ENCODE measurements around the gene SUN5.
A peak's percentile ranks its signal among the peaks of the same experiment; 100 is the strongest.

DNA sequence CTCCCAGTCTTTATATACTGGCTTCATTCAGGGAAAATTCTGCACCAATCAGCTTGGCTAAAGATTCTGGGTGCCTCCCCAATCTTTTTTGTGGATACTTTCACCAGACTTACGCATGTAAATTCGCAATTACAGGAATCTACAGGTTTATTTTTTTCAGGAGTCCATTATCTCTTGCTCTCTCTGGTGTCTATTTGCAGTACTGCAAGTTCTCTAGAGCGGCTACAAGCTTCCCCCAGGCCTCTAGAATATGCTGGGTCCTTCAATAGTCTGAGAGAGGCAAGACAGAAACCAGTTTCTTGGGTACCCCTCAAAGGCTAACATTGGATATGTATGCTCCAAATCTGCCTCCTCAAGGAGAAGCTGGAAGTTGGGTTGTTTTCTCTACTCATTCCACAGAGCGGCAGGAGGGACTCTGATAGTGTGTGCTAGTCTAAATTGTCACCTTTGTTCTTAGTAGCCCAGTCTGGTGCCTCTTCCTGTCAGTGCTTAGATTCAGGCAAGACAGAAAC is 58.5 kb downstream of the SUN5 start:
- TF ChIP-seq EP300 (IDR thresholded peaks at IDR 0.05; ENCODE audit: low read depth) (no peak), POLR2A (IDR thresholded peaks at IDR 0.05) (no peak)
- TF ChIP-seq, protein P1, sequence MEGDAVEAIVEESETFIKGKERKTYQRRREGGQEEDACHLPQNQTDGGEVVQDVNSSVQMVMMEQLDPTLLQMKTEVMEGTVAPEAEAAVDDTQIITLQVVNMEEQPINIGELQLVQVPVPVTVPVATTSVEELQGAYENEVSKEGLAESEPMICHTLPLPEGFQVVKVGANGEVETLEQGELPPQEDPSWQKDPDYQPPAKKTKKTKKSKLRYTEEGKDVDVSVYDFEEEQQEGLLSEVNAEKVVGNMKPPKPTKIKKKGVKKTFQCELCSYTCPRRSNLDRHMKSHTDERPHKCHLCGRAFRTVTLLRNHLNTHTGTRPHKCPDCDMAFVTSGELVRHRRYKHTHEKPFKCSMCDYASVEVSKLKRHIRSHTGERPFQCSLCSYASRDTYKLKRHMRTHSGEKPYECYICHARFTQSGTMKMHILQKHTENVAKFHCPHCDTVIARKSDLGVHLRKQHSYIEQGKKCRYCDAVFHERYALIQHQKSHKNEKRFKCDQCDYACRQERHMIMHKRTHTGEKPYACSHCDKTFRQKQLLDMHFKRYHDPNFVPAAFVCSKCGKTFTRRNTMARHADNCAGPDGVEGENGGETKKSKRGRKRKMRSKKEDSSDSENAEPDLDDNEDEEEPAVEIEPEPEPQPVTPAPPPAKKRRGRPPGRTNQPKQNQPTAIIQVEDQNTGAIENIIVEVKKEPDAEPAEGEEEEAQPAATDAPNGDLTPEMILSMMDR (IDR thresholded peaks at IDR 0.05), result peak; percentile 15 to 28 (median 26)
